ENCODE results near the gene ZNF423.

- no peak for TF ChIP-seq ZNF274 (IDR thresholded peaks at IDR 0.05; ENCODE audit: low read depth, low read length)
- no peak for TF ChIP-seq YY1 (IDR thresholded peaks at IDR 0.05; ENCODE audit: insufficient read depth, insufficient read length)
- TF ChIP-seq SUZ12 (IDR thresholded peaks at IDR 0.05; ENCODE audit: extremely low read depth, insufficient read depth, insufficient read length): no peak
These were observed 416.9 kb downstream of the ZNF423 start for GRCh38 chr16:49439050-49439449.
